Endodermal cell (in vitro differentiated cells): ENCODE measurements around the gene PLSCR3. TPM values are rescaled to one million over a fixed set of nuclear protein-coding genes. Genes with fewer than 3 reads are reported as not detected.

Source experiments
- DNase-seq: peaks from one replicate; pipeline ENCODE4 v3.0.0-alpha.2; 2017
- H3K27ac ChIP-seq: 2 replicates; pipeline ENCODE4 v1.5.1; 2013; ENCODE audit warnings: mild to moderate bottlenecking, low read depth, low read length, moderate library complexity
- H3K27me3 ChIP-seq: 2 replicates; pipeline ENCODE4 v1.6.1; 2013; ENCODE audit warnings: mild to moderate bottlenecking, low read length, moderate library complexity; ENCODE audit not compliant: insufficient read depth, control insufficient read depth, poor library complexity, severe bottlenecking
- H3K36me3 ChIP-seq: 2 replicates; pipeline ENCODE4 v1.7.0; 2013; ENCODE audit warnings: mild to moderate bottlenecking, low read length, moderate library complexity; ENCODE audit not compliant: control insufficient read depth, insufficient read depth
- H3K4me1 ChIP-seq: one replicate; pipeline ENCODE4 v1.7.0; 2013; ENCODE audit warnings: low read length; ENCODE audit not compliant: control insufficient read depth, insufficient read depth
- H3K4me3 ChIP-seq: 2 replicates; pipeline ENCODE4 v1.5.1; 2013; ENCODE audit warnings: mild to moderate bottlenecking, low read length, moderate library complexity
- H3K9ac ChIP-seq: 2 replicates; pipeline ENCODE4 v1.6.1; 2013; ENCODE audit warnings: mild to moderate bottlenecking, low read length, moderate library complexity; ENCODE audit not compliant: poor library complexity, severe bottlenecking; ENCODE audit errors: extremely low read depth
- H3K9me3 ChIP-seq: 2 replicates; pipeline ENCODE4 v1.6.1; 2013; ENCODE audit warnings: mild to moderate bottlenecking, low read length, moderate library complexity; ENCODE audit not compliant: control insufficient read depth
- H3K27ac Mint-ChIP-seq: 2 replicates; pipeline ENCODE4 v1.8.0; 2020; ENCODE audit warnings: mixed read lengths
- H3K27me3 Mint-ChIP-seq: 2 replicates; pipeline ENCODE4 v1.8.0; 2021; ENCODE audit warnings: mild to moderate bottlenecking, mixed read lengths; ENCODE audit not compliant: insufficient read depth
- H3K36me3 Mint-ChIP-seq: 2 replicates; pipeline ENCODE4 v1.8.0; 2020; ENCODE audit warnings: low read depth, mixed read lengths
- H3K4me1 Mint-ChIP-seq: 2 replicates; pipeline ENCODE4 v1.8.0; 2020; ENCODE audit warnings: mixed read lengths
- H3K4me3 Mint-ChIP-seq: 2 replicates; pipeline ENCODE4 v1.8.0; 2020; ENCODE audit warnings: mild to moderate bottlenecking, moderate library complexity, mixed read lengths
- H3K9me3 Mint-ChIP-seq: 2 replicates; pipeline ENCODE4 v1.8.0; 2020; ENCODE audit warnings: mild to moderate bottlenecking, mixed read lengths
- WGBS, 2 experiments: methylation state at CpG; one replicate each; pipeline versions ENCODE4 v1.1.5 to v1.1.7; 2013; ENCODE audit warnings: missing lambda C conversion rate in 2 of 2, mixed read lengths in 1 of 2; ENCODE audit not compliant: insufficient coverage in 1 of 2, insufficient read length in 1 of 2; 5-methylcytosine and 5-hydroxymethylcytosine counted together
- total RNA-seq, 2 donors: library from RNA; stranded (reverse); fragmentation: NEBNext Ultra II Directional in 1 of 2; extraction: Animal tissue kit (Norgen Biotek cat#: 25700) in 1 of 2; gene quantifications; 2 replicates in 1 of 2; 3 replicates in 1 of 2; pipeline ENCODE4 v1.2.1, GENCODE V29; 2021
- TF ChIP-seq, protein P1 (sequence below): fragments of 200-600 bp; sonication (generic); conservative IDR thresholded peaks from 2 replicates; pipeline ENCODE4 v1.5.0; 2021; ENCODE audit warnings: antibody characterized with exemption, mild to moderate bottlenecking

The PLSCR3 gene
- total RNA-seq, 2 donors from 2014 or later, result 21.0 to 26.2 TPM

DNA sequence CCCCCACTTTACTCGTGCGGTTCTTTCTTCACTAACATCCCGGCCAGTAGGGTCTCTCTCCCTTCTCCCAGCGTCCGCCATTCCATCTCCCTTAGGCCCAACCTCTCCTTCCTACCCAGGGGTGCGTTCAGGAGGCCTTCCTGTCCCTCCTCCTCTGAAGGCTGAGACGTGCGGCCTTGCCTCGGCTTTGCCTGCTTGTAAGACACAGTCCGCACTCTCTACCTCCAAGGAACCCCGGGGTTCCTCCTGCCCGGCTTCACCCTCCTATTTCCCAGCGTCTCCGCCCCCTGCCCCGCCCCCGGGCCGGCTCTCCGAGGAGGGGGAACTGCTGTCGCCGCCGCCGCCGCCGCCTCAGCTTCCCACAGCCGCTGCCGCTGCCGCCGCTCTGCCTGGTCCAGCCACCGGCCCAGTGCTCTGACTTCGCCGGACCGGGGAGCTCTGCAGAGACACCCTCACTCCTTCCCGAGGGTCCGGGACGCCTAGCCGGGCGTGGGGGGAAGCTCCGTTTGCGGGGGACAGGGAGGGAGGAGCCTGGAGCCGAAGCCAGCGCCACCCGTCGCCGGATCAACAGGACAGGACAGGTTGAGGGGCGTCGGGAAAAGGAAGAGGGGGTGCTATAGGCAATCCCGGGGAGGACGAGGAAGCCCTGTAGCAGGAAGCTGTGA, 43.8 kb upstream of the PLSCR3 start:
- H3K36me3 ChIP-seq, result no peaks in the 10 kb centered on the region
- Mint-ChIP-seq H3K4me3 (peak overlapping the region; percentile 83), H3K27ac (peak overlapping the region; percentile 67), H3K9me3 (no peaks in the 10 kb centered on the region), H3K36me3 (no peaks in the 10 kb centered on the region), H3K27me3 (peaks cover 65% of the 10 kb centered on the region), H3K4me1 (peaks cover 13% of the 10 kb centered on the region)
- H3K27me3 ChIP-seq, result peaks cover 51% of the 10 kb centered on the region
- TF ChIP-seq, protein P1, sequence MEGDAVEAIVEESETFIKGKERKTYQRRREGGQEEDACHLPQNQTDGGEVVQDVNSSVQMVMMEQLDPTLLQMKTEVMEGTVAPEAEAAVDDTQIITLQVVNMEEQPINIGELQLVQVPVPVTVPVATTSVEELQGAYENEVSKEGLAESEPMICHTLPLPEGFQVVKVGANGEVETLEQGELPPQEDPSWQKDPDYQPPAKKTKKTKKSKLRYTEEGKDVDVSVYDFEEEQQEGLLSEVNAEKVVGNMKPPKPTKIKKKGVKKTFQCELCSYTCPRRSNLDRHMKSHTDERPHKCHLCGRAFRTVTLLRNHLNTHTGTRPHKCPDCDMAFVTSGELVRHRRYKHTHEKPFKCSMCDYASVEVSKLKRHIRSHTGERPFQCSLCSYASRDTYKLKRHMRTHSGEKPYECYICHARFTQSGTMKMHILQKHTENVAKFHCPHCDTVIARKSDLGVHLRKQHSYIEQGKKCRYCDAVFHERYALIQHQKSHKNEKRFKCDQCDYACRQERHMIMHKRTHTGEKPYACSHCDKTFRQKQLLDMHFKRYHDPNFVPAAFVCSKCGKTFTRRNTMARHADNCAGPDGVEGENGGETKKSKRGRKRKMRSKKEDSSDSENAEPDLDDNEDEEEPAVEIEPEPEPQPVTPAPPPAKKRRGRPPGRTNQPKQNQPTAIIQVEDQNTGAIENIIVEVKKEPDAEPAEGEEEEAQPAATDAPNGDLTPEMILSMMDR, result no peak
- no peaks in the 10 kb centered on the region for H3K9me3 ChIP-seq
- no peak overlapping the region for H3K27ac ChIP-seq
- H3K9ac ChIP-seq, result no peak overlapping the region
- DNase-seq, result peak; percentile 93
- H3K4me3 ChIP-seq, result peak overlapping the region; percentile 91
- H3K4me1 ChIP-seq, result peaks cover 3% of the 10 kb centered on the region
- WGBS, 2 experiments, result 6% methylated on average over 28 to 48 of the region's 48 CpGs

DNA sequence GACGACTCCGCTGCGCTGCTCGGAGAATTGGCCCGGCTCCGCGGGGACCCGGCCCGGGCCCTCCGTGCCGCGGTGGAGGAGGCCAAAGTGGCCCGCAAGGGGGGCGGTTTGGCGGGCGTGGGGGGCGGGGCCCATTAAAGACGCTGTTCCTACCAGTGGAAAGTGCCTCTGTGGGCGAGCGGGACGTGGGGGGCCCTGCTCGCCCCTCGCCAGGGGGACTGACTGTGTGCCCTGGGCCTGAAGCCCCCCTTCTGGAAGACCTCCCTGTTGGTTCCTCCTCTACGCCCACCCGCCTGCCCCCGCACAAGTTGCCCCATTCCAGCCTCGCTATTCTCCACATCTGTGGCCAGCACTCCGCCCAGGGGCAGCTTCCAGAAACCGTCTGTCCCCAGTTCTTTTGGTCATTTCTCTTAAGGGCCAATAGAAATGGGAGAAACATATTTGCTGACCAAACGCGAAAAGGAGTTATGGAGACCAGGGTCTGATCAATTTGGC, 43.1 kb upstream of the PLSCR3 start:
- no peak overlapping the region for H3K9ac ChIP-seq

DNA sequence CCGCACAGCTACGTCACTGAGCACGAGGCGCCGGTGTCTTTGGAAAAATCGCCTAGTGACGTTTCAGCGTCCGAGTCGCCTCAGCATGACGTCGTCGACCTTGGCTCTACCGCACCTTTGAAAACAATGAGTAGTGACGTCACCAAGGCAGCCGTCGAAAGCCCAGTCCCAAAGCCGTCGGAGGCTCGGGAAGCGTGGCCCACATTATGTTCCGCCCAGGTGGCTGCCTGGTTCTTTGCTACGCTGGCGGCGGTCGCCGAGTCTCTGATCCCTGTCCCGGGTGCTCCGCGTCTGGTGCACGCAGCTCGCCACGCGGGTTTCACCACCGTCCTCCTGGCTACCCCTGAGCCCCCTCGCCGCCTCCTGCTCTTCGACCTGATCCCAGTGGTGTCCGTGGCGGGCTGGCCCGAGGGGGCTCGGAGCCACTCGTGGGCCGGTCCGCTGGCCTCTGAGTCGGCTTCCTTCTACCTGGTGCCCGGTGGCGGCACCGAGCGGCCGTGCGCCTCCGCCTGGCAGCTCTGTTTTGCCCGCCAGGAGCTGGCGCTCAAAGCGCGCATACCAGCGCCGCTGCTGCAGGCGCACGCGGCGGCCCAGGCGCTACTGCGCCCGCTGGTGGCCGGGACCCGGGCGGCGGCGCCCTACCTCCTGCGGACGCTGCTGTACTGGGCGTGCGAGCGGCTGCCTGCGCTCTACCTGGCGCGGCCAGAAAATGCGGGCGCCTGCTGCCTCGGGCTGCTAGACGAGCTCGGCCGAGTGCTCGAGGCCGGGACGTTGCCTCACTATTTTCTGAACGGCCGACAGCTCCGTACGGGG, 42.4 kb upstream of the PLSCR3 start:
- no peaks in the 10 kb centered on the region for H3K9me3 ChIP-seq
- Mint-ChIP-seq H3K36me3 (no peaks in the 10 kb centered on the region), H3K27ac (peak overlapping the region; percentile 87), H3K4me1 (peaks cover 13% of the 10 kb centered on the region), H3K27me3 (peaks cover 54% of the 10 kb centered on the region), H3K4me3 (peak overlapping the region; percentile 83), H3K9me3 (no peaks in the 10 kb centered on the region)
- H3K27me3 ChIP-seq, result peaks cover 42% of the 10 kb centered on the region
- H3K4me3 ChIP-seq, result peak overlapping the region; percentile 85
- DNase-seq, result peak; percentile 98
- peaks cover 3% of the 10 kb centered on the region for H3K4me1 ChIP-seq
- no peaks in the 10 kb centered on the region for H3K36me3 ChIP-seq
- 2 to 7% methylated on average over 52 to 92 of the region's 92 CpGs for WGBS, 2 experiments
- TF ChIP-seq, protein P1, result peak; percentile 89
- peak overlapping the region; percentile 57 for H3K9ac ChIP-seq
- no peak overlapping the region for H3K27ac ChIP-seq

More for the DNA sequence above, 43.1 kb upstream of the PLSCR3 start:
- no peak overlapping the region for H3K27ac ChIP-seq
- no peaks in the 10 kb centered on the region for H3K9me3 ChIP-seq
- Mint-ChIP-seq H3K4me1 (peaks cover 13% of the 10 kb centered on the region), H3K36me3 (no peaks in the 10 kb centered on the region), H3K4me3 (peak overlapping the region; percentile 83), H3K9me3 (no peaks in the 10 kb centered on the region), H3K27me3 (peaks cover 59% of the 10 kb centered on the region), H3K27ac (peak overlapping the region; percentile 67)
- H3K36me3 ChIP-seq, result no peaks in the 10 kb centered on the region
- peaks cover 3% of the 10 kb centered on the region for H3K4me1 ChIP-seq
- WGBS, 2 experiments, result 17 to 36% methylated on average over 14 to 31 of the region's 31 CpGs
- peaks cover 47% of the 10 kb centered on the region for H3K27me3 ChIP-seq
- DNase-seq, result peak; percentile 73
- H3K4me3 ChIP-seq, result peak overlapping the region; percentile 66
- TF ChIP-seq, protein P1, result no peak
